ENCODE measurements around the gene BEND4.

DNA sequence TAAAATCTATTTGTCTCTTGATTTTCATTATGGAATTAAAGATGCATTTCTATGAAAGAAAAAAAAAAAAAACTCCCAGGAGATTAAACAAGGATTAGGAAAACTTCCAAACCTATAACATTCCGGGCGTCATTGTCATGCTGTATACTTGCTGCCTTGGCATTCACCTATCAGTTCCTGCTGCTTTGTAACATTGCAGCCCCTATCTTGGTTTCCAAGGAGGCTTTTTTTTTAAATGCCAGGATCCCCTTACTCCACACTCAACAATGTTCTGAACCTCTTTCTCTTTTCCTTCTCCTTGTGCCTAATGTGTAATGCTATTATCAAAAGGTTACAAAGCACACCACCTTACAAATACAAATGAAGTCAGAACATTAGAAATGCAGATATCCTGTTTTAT lies 20.5 kb upstream of the BEND4 start:
- TF ChIP-seq, protein P1, sequence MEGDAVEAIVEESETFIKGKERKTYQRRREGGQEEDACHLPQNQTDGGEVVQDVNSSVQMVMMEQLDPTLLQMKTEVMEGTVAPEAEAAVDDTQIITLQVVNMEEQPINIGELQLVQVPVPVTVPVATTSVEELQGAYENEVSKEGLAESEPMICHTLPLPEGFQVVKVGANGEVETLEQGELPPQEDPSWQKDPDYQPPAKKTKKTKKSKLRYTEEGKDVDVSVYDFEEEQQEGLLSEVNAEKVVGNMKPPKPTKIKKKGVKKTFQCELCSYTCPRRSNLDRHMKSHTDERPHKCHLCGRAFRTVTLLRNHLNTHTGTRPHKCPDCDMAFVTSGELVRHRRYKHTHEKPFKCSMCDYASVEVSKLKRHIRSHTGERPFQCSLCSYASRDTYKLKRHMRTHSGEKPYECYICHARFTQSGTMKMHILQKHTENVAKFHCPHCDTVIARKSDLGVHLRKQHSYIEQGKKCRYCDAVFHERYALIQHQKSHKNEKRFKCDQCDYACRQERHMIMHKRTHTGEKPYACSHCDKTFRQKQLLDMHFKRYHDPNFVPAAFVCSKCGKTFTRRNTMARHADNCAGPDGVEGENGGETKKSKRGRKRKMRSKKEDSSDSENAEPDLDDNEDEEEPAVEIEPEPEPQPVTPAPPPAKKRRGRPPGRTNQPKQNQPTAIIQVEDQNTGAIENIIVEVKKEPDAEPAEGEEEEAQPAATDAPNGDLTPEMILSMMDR (IDR thresholded peaks at IDR 0.05; ENCODE audit: low read length) = no peak
- TF ChIP-seq EZH2 (IDR thresholded peaks at IDR 0.05; ENCODE audit: borderline replicate concordance, low read length) = no peak
